ENCODE measurements around the gene CASQ2. TPM values are rescaled to one million over a fixed set of nuclear protein-coding genes. Genes with fewer than 3 reads are reported as not detected.

The CASQ2 gene
- total and polyA plus RNA-seq, 2 of the 13 experiments (the other 11 are each of a cell fraction or from before 2014, with no cell fraction given) = not detected

DNA sequence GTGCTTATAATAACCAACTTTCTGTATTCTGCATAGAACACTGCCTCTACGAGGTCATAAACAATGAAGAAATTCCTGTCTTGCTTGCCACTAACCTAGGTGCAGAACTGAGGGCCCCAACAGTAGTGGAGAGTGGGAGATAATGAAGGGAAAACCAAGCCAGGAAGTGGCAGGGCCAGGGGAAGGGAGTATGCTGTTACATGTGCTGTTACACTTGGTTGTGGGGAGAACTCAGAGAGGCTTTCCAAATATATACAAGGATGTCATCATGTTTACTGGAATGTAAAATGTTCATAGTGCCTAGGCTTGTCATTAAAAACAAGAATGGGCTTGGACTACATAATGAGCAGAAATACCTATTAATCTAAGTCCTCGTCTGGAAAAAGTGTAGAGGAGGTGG, 41.3 kb upstream of the CASQ2 start (continued):
- TF ChIP-seq USF2 (IDR thresholded peaks at IDR 0.05; ENCODE audit: low read depth, low read length) = no peak
- no peak for TF ChIP-seq USF2 (CRISPR knock-in tag; IDR thresholded peaks at IDR 0.05; ENCODE audit: borderline replicate concordance)
- no peak for TF ChIP-seq HNRNPK (IDR thresholded peaks at IDR 0.05; ENCODE audit: low read depth, low read length, poor library complexity, severe bottlenecking)

GRCh38 chr1:115809076-115809475, 40.6 kb upstream of the CASQ2 start:
- in situ Hi-C loops (cut with HindIII; ENCODE audit: extremely low pct_ligation_motif_present, low pct_unique_long_range_greater_than_20kb) (loop anchor here (5.0 kb wide), 1 partner anchor 173 kb away; no protein-coding TSS in a partner anchor), intact Hi-C loops (cut with micrococcal nuclease; ENCODE audit: unreplicated experiment) (no loop called here)
- Histone ChIP-seq H3K4me2 (ENCODE audit: low read depth, low read length) (no peak overlapping the region), H3K9me3 (ENCODE audit: low read length) (no peaks in the 10 kb centered on the region), H3K4me1 (ENCODE audit: insufficient read depth, low read length) (peaks cover 7% of the 10 kb centered on the region; the same call in 1 of the 2 replicates), H3K79me2 (ENCODE audit: insufficient read depth, low read length) (no peaks in the 10 kb centered on the region), H2AFZ (ENCODE audit: low read length) (no peak overlapping the region), H4K20me1 (ENCODE audit: insufficient read depth, low read length) (no peaks in the 10 kb centered on the region), H3K4me3 (replicated peaks in 1 of 3; ENCODE audit: insufficient read depth in 1 of 3, low read depth in 2 of 3, low read length in 3 of 3) (no peak overlapping the region), H3K9ac (ENCODE audit: insufficient read depth, low read depth, low read length) (no peak overlapping the region), H3K27me3 (ENCODE audit: control insufficient read depth in 1 of 2, insufficient read depth in 2 of 2, low read length in 2 of 2) (no peaks in the 10 kb centered on the region), H3K36me3 (replicated peaks in 1 of 2; ENCODE audit: control insufficient read depth in 1 of 2, insufficient read depth in 2 of 2, low read length in 2 of 2) (no peaks in the 10 kb centered on the region), H3K27ac (ENCODE audit: extremely low read length, insufficient read depth, low read length) (no peak overlapping the region)
- TF ChIP-seq ZNF496 (CRISPR knock-in tag; IDR thresholded peaks at IDR 0.05; ENCODE audit: insufficient replicate concordance) = no peak
- no TSS peak for BruUV-seq (replicated peaks)
- FAIRE-seq (no peak), ATAC-seq (no peak), DNase-seq (ENCODE audit: low spot score) (no peak)
- CTCF ChIA-PET (ENCODE audit: low intra/inter-chr PET ratio, low total read pairs) = interaction anchor here (3.6 kb wide), 1 partner anchor 172 kb away, joined by 28 read pairs; no protein-coding TSS in a partner anchor
- POLR2A ChIA-PET = no interaction called here
